Measurements from ENCODE around the gene FHOD3. TPM values are rescaled to one million over a fixed set of nuclear protein-coding genes. Genes with fewer than 3 reads are reported as not detected.

FHOD3 gene
- total and polyA plus RNA-seq, 7 experiments from 2014 or later: not detected

GRCh38 chr18:36623091-36623490 lies 325.6 kb downstream of the FHOD3 start:
- H3K27ac ChIP-seq (ENCODE audit: low read depth, low read length): no peak overlapping the region
- H3K9me3 Mint-ChIP-seq: peaks cover 0 to 4% (median 0%) of the 10 kb centered on the region in 11 donors
- peaks cover 0 to 39% (median 17%) of the 10 kb centered on the region in 5 donors for H3K27me3 Mint-ChIP-seq
- ChIA-PET CTCF (no interaction called here), POLR2A (no interaction called here)
- no peaks in the 10 kb centered on the region for H3K9me3 ChIP-seq (ENCODE audit: control insufficient read depth in 2 of 3, low read length in 3 of 3)
- no peak overlapping the region for H3K4me3 ChIP-seq (ENCODE audit: low read length)
- ATAC-seq (no peak), DNase-seq (no peak)
- no peak overlapping the region for H3K4me3 Mint-ChIP-seq
- peaks cover 0 to 4% (median 0%) of the 10 kb centered on the region in 5 donors for H3K36me3 Mint-ChIP-seq
- no peaks in the 10 kb centered on the region for H3K4me1 ChIP-seq (ENCODE audit: control insufficient read depth in 2 of 2, insufficient read depth in 2 of 2, low read length in 2 of 2)
- H3K36me3 ChIP-seq (ENCODE audit: control insufficient read depth in 2 of 3, insufficient read depth in 3 of 3, low read length in 3 of 3): no peaks in the 10 kb centered on the region
- H3K27me3 ChIP-seq (ENCODE audit: control insufficient read depth in 2 of 2, insufficient read depth in 2 of 2, low read length in 2 of 2): no peaks in the 10 kb centered on the region
- intact Hi-C loops (cut with micrococcal nuclease): no loop called here
- no peak overlapping the region for H3K27ac Mint-ChIP-seq
- H3K4me1 Mint-ChIP-seq: no peaks in the 10 kb centered on the region

GRCh38 chr18:36623681-36624190 lies 326.2 kb downstream of the FHOD3 start:
- intact Hi-C loops (cut with micrococcal nuclease): no loop called here
- Mint-ChIP-seq H3K9me3 (peaks cover 0 to 4% (median 0%) of the 10 kb centered on the region in 11 donors), H3K27me3 (peaks cover 0 to 38% (median 15%) of the 10 kb centered on the region in 5 donors), H3K4me3 (no peak overlapping the region), H3K4me1 (no peaks in the 10 kb centered on the region), H3K27ac (no peak overlapping the region), H3K36me3 (peaks cover 0 to 4% (median 0%) of the 10 kb centered on the region in 5 donors)
- no peak for DNase-seq
- no peak overlapping the region for H3K4me3 ChIP-seq (ENCODE audit: low read length)
- H3K27me3 ChIP-seq (ENCODE audit: control insufficient read depth in 2 of 2, insufficient read depth in 2 of 2, low read length in 2 of 2): no peaks in the 10 kb centered on the region
- POLR2A ChIA-PET: no interaction called here
- H3K4me1 ChIP-seq (ENCODE audit: control insufficient read depth in 2 of 2, insufficient read depth in 2 of 2, low read length in 2 of 2): no peaks in the 10 kb centered on the region
- H3K9me3 ChIP-seq (ENCODE audit: control insufficient read depth in 2 of 3, low read length in 3 of 3): no peaks in the 10 kb centered on the region
- CTCF ChIA-PET: no interaction called here
- no peaks in the 10 kb centered on the region for H3K36me3 ChIP-seq (ENCODE audit: control insufficient read depth in 2 of 3, insufficient read depth in 3 of 3, low read length in 3 of 3)
- no peak overlapping the region for H3K27ac ChIP-seq (ENCODE audit: low read depth, low read length)
- no peak for ATAC-seq

GRCh38 chr18:36624451-36625167 lies 327.1 kb downstream of the FHOD3 start:
- Histone ChIP-seq H3K9me3 (ENCODE audit: control insufficient read depth in 2 of 3, low read length in 3 of 3) (no peaks in the 10 kb centered on the region), H3K27me3 (ENCODE audit: control insufficient read depth in 2 of 2, insufficient read depth in 2 of 2, low read length in 2 of 2) (no peaks in the 10 kb centered on the region), H3K4me3 (ENCODE audit: low read length) (no peak overlapping the region), H3K27ac (ENCODE audit: low read depth, low read length) (no peak overlapping the region), H3K4me1 (ENCODE audit: control insufficient read depth in 2 of 2, insufficient read depth in 2 of 2, low read length in 2 of 2) (no peaks in the 10 kb centered on the region), H3K36me3 (ENCODE audit: control insufficient read depth in 2 of 3, insufficient read depth in 3 of 3, low read length in 3 of 3) (no peaks in the 10 kb centered on the region)
- Mint-ChIP-seq H3K27me3 (peaks cover 0 to 31% (median 11%) of the 10 kb centered on the region in 5 donors), H3K4me3 (no peak overlapping the region), H3K36me3 (peaks cover 0 to 4% (median 0%) of the 10 kb centered on the region in 5 donors), H3K27ac (no peak overlapping the region), H3K4me1 (no peaks in the 10 kb centered on the region), H3K9me3 (peaks cover 0 to 4% (median 0%) of the 10 kb centered on the region in 11 donors)
- ATAC-seq: no peak
- POLR2A ChIA-PET: no interaction called here
- DNase-seq: no peak
- intact Hi-C loops (cut with micrococcal nuclease): no loop called here
- CTCF ChIA-PET: no interaction called here

- Histone ChIP-seq H3K27ac (ENCODE audit: low read depth, low read length) (no peak overlapping the region), H3K36me3 (ENCODE audit: control insufficient read depth in 2 of 3, insufficient read depth in 3 of 3, low read length in 3 of 3) (no peaks in the 10 kb centered on the region), H3K4me1 (ENCODE audit: control insufficient read depth in 2 of 2, insufficient read depth in 2 of 2, low read length in 2 of 2) (no peaks in the 10 kb centered on the region), H3K4me3 (ENCODE audit: low read length) (no peak overlapping the region), H3K9me3 (ENCODE audit: control insufficient read depth in 2 of 3, low read length in 3 of 3) (no peaks in the 10 kb centered on the region), H3K27me3 (ENCODE audit: control insufficient read depth in 2 of 2, insufficient read depth in 2 of 2, low read length in 2 of 2) (no peaks in the 10 kb centered on the region)
- no peak overlapping the region for H3K4me3 Mint-ChIP-seq
- H3K4me1 Mint-ChIP-seq: no peaks in the 10 kb centered on the region
- ATAC-seq: no peak
- peaks cover 0 to 25% (median 10%) of the 10 kb centered on the region in 5 donors for H3K27me3 Mint-ChIP-seq
- peaks cover 0 to 4% (median 0%) of the 10 kb centered on the region in 5 donors for H3K36me3 Mint-ChIP-seq
- intact Hi-C loops (cut with micrococcal nuclease): no loop called here
- no peak overlapping the region for H3K27ac Mint-ChIP-seq
- peaks cover 0 to 4% (median 0%) of the 10 kb centered on the region in 11 donors for H3K9me3 Mint-ChIP-seq
- no peak for DNase-seq
- ChIA-PET CTCF (no interaction called here), POLR2A (no interaction called here)
Measured at GRCh38 chr18:36625386-36625785, 327.9 kb downstream of the FHOD3 start.

- H3K27ac Mint-ChIP-seq: no peak overlapping the region
- intact Hi-C loops (cut with micrococcal nuclease): no loop called here
- ChIA-PET CTCF (no interaction called here), POLR2A (interaction anchor here (0.8 kb wide), 1 partner anchor 81 kb away, joined by 3 read pairs; no protein-coding TSS in a partner anchor)
- ATAC-seq (no peak), DNase-seq (no peak)
- H3K36me3 Mint-ChIP-seq: peaks cover 0 to 4% (median 0%) of the 10 kb centered on the region in 5 donors
- Histone ChIP-seq H3K36me3 (ENCODE audit: control insufficient read depth in 2 of 3, insufficient read depth in 3 of 3, low read length in 3 of 3) (no peaks in the 10 kb centered on the region), H3K4me3 (ENCODE audit: low read length) (no peak overlapping the region), H3K4me1 (ENCODE audit: control insufficient read depth in 2 of 2, insufficient read depth in 2 of 2, low read length in 2 of 2) (no peaks in the 10 kb centered on the region), H3K27ac (ENCODE audit: low read depth, low read length) (no peak overlapping the region), H3K9me3 (ENCODE audit: control insufficient read depth in 2 of 3, low read length in 3 of 3) (no peaks in the 10 kb centered on the region), H3K27me3 (ENCODE audit: control insufficient read depth in 2 of 2, insufficient read depth in 2 of 2, low read length in 2 of 2) (no peaks in the 10 kb centered on the region)
- no peak overlapping the region for H3K4me3 Mint-ChIP-seq
- H3K27me3 Mint-ChIP-seq: peaks cover 0 to 32% (median 10%) of the 10 kb centered on the region in 5 donors
- H3K9me3 Mint-ChIP-seq: peaks cover 0 to 7% (median 0%) of the 10 kb centered on the region in 11 donors
- H3K4me1 Mint-ChIP-seq: no peaks in the 10 kb centered on the region
Measured at GRCh38 chr18:36627637-36628036, 330.1 kb downstream of the FHOD3 start.

GRCh38 chr18:36628435-36629137 lies 331.1 kb downstream of the FHOD3 start:
- H3K27ac Mint-ChIP-seq: no peak overlapping the region
- DNase-seq: no peak
- no peak overlapping the region for H3K4me3 Mint-ChIP-seq
- H3K4me1 Mint-ChIP-seq: no peaks in the 10 kb centered on the region
- H3K9me3 Mint-ChIP-seq: peaks cover 0 to 7% (median 0%) of the 10 kb centered on the region in 11 donors
- ATAC-seq: no peak
- H3K27me3 Mint-ChIP-seq: peaks cover 0 to 33% (median 7%) of the 10 kb centered on the region in 5 donors
- Histone ChIP-seq H3K4me3 (ENCODE audit: low read length) (no peak overlapping the region), H3K9me3 (ENCODE audit: control insufficient read depth in 2 of 3, low read length in 3 of 3) (no peaks in the 10 kb centered on the region), H3K36me3 (ENCODE audit: control insufficient read depth in 2 of 3, insufficient read depth in 3 of 3, low read length in 3 of 3) (no peaks in the 10 kb centered on the region), H3K4me1 (ENCODE audit: control insufficient read depth in 2 of 2, insufficient read depth in 2 of 2, low read length in 2 of 2) (no peaks in the 10 kb centered on the region), H3K27me3 (ENCODE audit: control insufficient read depth in 2 of 2, insufficient read depth in 2 of 2, low read length in 2 of 2) (no peaks in the 10 kb centered on the region), H3K27ac (ENCODE audit: low read depth, low read length) (no peak overlapping the region)
- ChIA-PET POLR2A (no interaction called here), CTCF (no interaction called here)
- H3K36me3 Mint-ChIP-seq: peaks cover 0 to 4% (median 0%) of the 10 kb centered on the region in 5 donors
- intact Hi-C loops (cut with micrococcal nuclease): no loop called here

Measured in naive thymus-derived CD4-positive, alpha-beta T cell (primary cell).